Type B pancreatic cell (in vitro differentiated cells): ENCODE data around the gene TRUB2. TPM values are rescaled to one million over a fixed set of nuclear protein-coding genes. Genes with fewer than 3 reads are reported as not detected.
A peak's percentile ranks its signal among the peaks of the same experiment; 100 is the strongest.

Experiments
- DNase-seq: peaks from one replicate; pipeline ENCODE4 v3.0.0; 2021; ENCODE audit warnings: mixed read lengths; ENCODE audit not compliant: unreplicated experiment; ENCODE audit errors: extremely low spot score
- H3K27ac Mint-ChIP-seq: 2 replicates; pipeline ENCODE4 v1.8.0; 2021; ENCODE audit warnings: mild to moderate bottlenecking, mixed read lengths
- H3K27me3 Mint-ChIP-seq: 2 replicates; pipeline ENCODE4 v1.8.0; 2021; ENCODE audit warnings: mixed read lengths
- H3K36me3 Mint-ChIP-seq: 2 replicates; pipeline ENCODE4 v1.8.0; 2021; ENCODE audit warnings: mixed read lengths
- H3K4me1 Mint-ChIP-seq: one replicate; pipeline ENCODE4 v1.8.0; 2021; ENCODE audit warnings: mixed read lengths; ENCODE audit not compliant: unreplicated experiment
- H3K4me3 Mint-ChIP-seq: 2 replicates; pipeline ENCODE4 v1.8.0; 2021; ENCODE audit warnings: mild to moderate bottlenecking, mixed read lengths
- H3K9me3 Mint-ChIP-seq: 2 replicates; pipeline ENCODE4 v1.8.0; 2021; ENCODE audit warnings: mixed read lengths
- CTCF ChIP-seq: fragments of 200-600 bp; sonication (generic); conservative IDR thresholded peaks from 2 replicates; pipeline ENCODE4 v1.5.0; 2021; ENCODE audit warnings: antibody characterized with exemption, mild to moderate bottlenecking
- total RNA-seq: library from RNA; stranded (reverse); gene quantifications from 2 replicates; pipeline ENCODE4 v1.2.1, GENCODE V29; 2021; ENCODE audit warnings: low replicate concordance

The TRUB2 gene
- total RNA-seq, 1 donor from 2014 or later, result 40.4 TPM

GRCh38 chr9:128259156-128259555 is 63.1 kb downstream of the TRUB2 start:
- no peak for TF ChIP-seq CTCF
- no peak overlapping the region for H3K4me3 Mint-ChIP-seq
- H3K27ac Mint-ChIP-seq, result peak overlapping the region; percentile 46
- no peaks in the 10 kb centered on the region for H3K27me3 Mint-ChIP-seq
- H3K4me1 Mint-ChIP-seq, result peaks cover 8% of the 10 kb centered on the region
- H3K9me3 Mint-ChIP-seq, result no peaks in the 10 kb centered on the region
- H3K36me3 Mint-ChIP-seq, result peaks cover 18% of the 10 kb centered on the region
- no peak for DNase-seq

GRCh38 chr9:128258326-128258725 is 63.9 kb downstream of the TRUB2 start:
- TF ChIP-seq CTCF, result no peak
- Mint-ChIP-seq H3K4me1 (peaks cover 8% of the 10 kb centered on the region), H3K36me3 (peaks cover 18% of the 10 kb centered on the region), H3K27me3 (no peaks in the 10 kb centered on the region), H3K9me3 (no peaks in the 10 kb centered on the region), H3K4me3 (no peak overlapping the region), H3K27ac (no peak overlapping the region)
- DNase-seq, result no peak

GRCh38 chr9:128257907-128258306 is 64.3 kb downstream of the TRUB2 start:
- TF ChIP-seq CTCF, result no peak
- no peak overlapping the region for H3K4me3 Mint-ChIP-seq
- DNase-seq, result no peak
- no peaks in the 10 kb centered on the region for H3K9me3 Mint-ChIP-seq
- H3K36me3 Mint-ChIP-seq, result peaks cover 15% of the 10 kb centered on the region
- peak overlapping the region; percentile 68 for H3K27ac Mint-ChIP-seq
- no peaks in the 10 kb centered on the region for H3K27me3 Mint-ChIP-seq
- H3K4me1 Mint-ChIP-seq, result peaks cover 8% of the 10 kb centered on the region

GRCh38 chr9:128257086-128257825 is 65.0 kb downstream of the TRUB2 start:
- H3K27me3 Mint-ChIP-seq, result no peaks in the 10 kb centered on the region
- no peaks in the 10 kb centered on the region for H3K9me3 Mint-ChIP-seq
- H3K4me1 Mint-ChIP-seq, result peaks cover 11% of the 10 kb centered on the region
- peaks cover 11% of the 10 kb centered on the region for H3K36me3 Mint-ChIP-seq
- H3K27ac Mint-ChIP-seq, result peak overlapping the region; percentile 68
- no peak for TF ChIP-seq CTCF
- DNase-seq, result no peak
- H3K4me3 Mint-ChIP-seq, result no peak overlapping the region

Other genes with a start within 250 kb of the TRUB2 start
- gene PTGES2, start 194.7 kb downstream of the TRUB2 start, total RNA-seq, result 67.2 and 85.0 TPM in 2 replicates
- 10.7 and 12.4 TPM in 2 replicates for gene LCN2, start 173.0 kb downstream of the TRUB2 start, total RNA-seq
- gene BBLN, start 162.2 kb downstream of the TRUB2 start, total RNA-seq, result 108 and 150 TPM in 2 replicates
- gene CIZ1, start 130.9 kb downstream of the TRUB2 start, total RNA-seq, result 141 and 186 TPM in 2 replicates
- 16.3 and 112 TPM in 2 replicates for gene DNM1, start 119.1 kb downstream of the TRUB2 start, total RNA-seq
- 91.5 and 124 TPM in 2 replicates for gene GOLGA2, start 46.4 kb downstream of the TRUB2 start, total RNA-seq
- 23.0 and 25.1 TPM in 2 replicates for gene SWI5, start 46.2 kb downstream of the TRUB2 start, total RNA-seq
- 58.5 and 60.5 TPM in 2 replicates for gene COQ4, start 392 bp upstream of the TRUB2 start, total RNA-seq
- gene SLC27A4, start 18.1 kb upstream of the TRUB2 start, total RNA-seq, result 42.2 and 47.2 TPM in 2 replicates
- 56.1 and 60.3 TPM in 2 replicates for gene URM1, start 48.9 kb upstream of the TRUB2 start, total RNA-seq
- 47.3 and 60.8 TPM in 2 replicates for gene CERCAM, start 98.4 kb upstream of the TRUB2 start, total RNA-seq
- 38.2 and 59.1 TPM in 2 replicates for gene ODF2, start 133.6 kb upstream of the TRUB2 start, total RNA-seq
- 17.6 and 21.8 TPM in 2 replicates for gene GLE1, start 182.3 kb upstream of the TRUB2 start, total RNA-seq
- 267 and 270 TPM in 2 replicates for gene SPTAN1, start 230.1 kb upstream of the TRUB2 start, total RNA-seq